Cardiac fibroblast (primary cell): ENCODE data around the gene DNAJA4.

ENCODE experiments used
- DNase-seq, 2 donors: peaks; one replicate each; pipeline versions ENCODE4 v3.0.0 to v3.0.0-alpha.2; 2010; ENCODE audit warnings: low read depth in 2 of 2
- H3K4me3 ChIP-seq, 2 donors: replicated peaks in 1 of 2; 1 replicate in 1 of 2; 2 replicates in 1 of 2; pipeline ENCODE4 v1.5.1; 2011; ENCODE audit warnings: low read depth in 2 of 2, low read length in 2 of 2, mild to moderate bottlenecking in 2 of 2, moderate library complexity in 1 of 2
- TF ChIP-seq, protein P1 (sequence below): IDR thresholded peaks from one replicate; pipeline ENCODE4 v1.5.1; 2011; ENCODE audit warnings: low read depth, mild to moderate bottlenecking, low read length, inconsistent platforms

The DNAJA4 gene

DNA sequence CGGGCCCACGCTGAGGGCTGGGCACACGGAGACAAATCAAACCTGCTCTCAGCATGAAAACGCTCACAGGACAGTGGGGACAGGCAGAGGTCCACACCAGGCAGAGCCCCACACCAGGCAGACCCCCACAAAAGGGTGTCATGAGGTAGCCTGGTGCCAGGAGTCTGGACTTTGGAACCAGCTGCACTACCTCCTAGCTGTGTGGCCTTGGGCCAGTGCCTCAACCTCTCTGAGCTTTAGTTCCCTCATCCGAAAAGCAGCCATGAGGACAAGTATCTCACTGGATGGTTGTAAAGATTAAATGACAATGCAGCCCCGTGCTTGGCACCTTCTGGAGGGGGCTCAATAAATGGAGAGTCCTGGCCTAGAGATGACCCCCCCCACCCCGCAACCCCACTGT lies 59.3 kb downstream of the DNAJA4 start:
- TF ChIP-seq, protein P1, sequence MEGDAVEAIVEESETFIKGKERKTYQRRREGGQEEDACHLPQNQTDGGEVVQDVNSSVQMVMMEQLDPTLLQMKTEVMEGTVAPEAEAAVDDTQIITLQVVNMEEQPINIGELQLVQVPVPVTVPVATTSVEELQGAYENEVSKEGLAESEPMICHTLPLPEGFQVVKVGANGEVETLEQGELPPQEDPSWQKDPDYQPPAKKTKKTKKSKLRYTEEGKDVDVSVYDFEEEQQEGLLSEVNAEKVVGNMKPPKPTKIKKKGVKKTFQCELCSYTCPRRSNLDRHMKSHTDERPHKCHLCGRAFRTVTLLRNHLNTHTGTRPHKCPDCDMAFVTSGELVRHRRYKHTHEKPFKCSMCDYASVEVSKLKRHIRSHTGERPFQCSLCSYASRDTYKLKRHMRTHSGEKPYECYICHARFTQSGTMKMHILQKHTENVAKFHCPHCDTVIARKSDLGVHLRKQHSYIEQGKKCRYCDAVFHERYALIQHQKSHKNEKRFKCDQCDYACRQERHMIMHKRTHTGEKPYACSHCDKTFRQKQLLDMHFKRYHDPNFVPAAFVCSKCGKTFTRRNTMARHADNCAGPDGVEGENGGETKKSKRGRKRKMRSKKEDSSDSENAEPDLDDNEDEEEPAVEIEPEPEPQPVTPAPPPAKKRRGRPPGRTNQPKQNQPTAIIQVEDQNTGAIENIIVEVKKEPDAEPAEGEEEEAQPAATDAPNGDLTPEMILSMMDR: no peak
- no peak overlapping the region for H3K4me3 ChIP-seq
- no peak for DNase-seq

DNA sequence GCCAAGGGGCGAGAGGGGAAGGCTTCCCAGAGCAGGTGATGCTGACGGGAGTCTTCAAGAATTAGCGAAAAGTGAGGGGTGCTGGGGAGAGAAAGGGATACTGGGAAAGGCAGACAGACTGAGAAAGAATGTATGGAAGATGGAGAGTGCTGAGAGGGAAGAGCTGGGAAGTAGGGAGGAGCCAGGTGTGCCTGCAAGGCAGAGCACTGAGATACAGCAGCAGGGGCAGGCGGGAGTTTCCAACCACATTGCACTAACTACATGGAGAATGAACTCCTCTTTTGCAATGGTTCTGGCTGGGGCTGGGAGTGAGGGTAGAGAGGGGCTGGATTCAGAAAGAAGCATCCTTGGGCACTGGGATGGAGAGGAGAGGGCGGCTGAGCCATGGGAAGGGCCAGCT lies 59.8 kb downstream of the DNAJA4 start:
- DNase-seq: no peak
- no peak overlapping the region for H3K4me3 ChIP-seq
- TF ChIP-seq, protein P1: no peak

DNA sequence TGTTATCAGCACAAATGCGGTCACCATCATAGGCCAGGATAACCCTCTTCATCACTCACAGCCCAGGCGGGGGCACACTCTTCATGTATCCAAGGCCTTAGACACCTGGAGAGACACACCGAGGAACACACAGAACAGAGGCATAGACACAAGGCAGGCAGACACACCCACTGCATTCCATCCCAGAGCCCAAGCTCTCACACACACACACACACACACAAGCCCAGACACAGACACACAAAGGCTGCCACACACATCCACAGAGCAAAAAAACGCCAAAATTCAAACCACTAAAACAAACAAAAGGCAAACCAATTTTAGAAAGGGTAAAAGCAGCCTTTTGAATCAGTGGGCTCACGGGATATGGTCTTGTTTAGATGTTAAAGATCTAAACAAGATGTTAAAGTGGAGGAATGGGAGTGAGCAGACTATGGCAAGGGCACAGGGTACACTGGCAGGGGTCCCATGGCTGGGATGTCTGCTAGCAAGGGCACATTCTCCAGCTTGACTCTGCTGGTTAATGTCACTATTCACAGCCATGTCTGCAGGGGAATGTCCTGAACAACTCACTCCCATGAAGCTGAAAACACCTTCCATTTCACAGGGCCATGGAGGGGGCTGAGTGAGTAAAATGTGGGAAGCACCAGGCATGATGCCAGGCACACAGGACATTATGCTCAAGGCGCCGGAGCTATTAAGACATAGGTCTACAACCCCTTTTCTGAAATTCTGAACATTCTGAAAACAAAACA lies 60.9 kb downstream of the DNAJA4 start:
- no peak overlapping the region for H3K4me3 ChIP-seq
- TF ChIP-seq, protein P1: no peak
- peak; percentile 35 for DNase-seq

DNA sequence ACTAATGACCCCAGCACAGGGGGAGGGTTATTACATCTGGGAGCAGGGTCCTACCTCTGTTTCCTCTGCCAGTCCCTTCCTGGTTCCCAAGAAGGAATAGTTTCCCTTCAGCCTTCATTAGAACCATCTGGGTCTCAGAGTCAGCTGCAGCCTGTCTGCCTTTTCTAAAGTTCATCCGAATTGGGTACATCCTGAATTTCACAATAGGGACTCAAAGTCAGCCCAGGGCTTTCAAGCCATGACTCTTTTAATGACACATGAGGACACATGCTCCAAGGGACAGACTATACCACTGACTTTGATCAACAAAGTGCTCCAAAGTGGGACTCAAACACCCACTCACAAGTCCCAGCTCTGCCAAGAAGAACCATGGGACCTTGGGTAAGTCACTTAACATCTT lies 63.1 kb downstream of the DNAJA4 start:
- DNase-seq: no peak
- H3K4me3 ChIP-seq: no peak overlapping the region
- TF ChIP-seq, protein P1: no peak

DNA sequence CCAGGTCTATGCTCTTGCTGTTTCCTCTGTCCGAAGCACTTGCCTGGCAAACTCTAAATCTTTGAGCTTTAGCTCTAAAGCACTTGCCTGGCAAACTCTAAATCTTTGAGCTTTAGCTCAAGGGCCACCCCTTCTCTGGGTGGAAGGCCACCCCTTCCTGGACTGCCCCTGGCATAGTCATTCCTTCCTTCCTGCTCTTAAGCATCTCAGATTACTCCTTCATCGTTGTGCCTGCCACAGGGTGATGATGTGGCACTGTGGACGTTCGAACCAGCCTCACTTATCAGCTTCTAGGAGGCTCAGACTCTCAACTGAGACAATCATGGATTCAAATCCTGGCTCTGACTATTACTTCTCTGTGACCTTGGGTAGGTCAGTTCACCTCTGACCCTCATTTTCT lies 65.3 kb downstream of the DNAJA4 start:
- TF ChIP-seq, protein P1: no peak
- no peak overlapping the region for H3K4me3 ChIP-seq
- DNase-seq: peak in 1 of 2 donors; percentile 21
